Hepatocyte (in vitro differentiated cells): ENCODE measurements around the gene GPR39. TPM values are rescaled to one million over a fixed set of nuclear protein-coding genes. Genes with fewer than 3 reads are reported as not detected.
A peak's percentile ranks its signal among the peaks of the same experiment; 100 is the strongest.

Experiments used
- DNase-seq: peaks from one replicate; pipeline ENCODE4 v3.0.0-alpha.2; 2016; ENCODE audit warnings: low spot score
- H2AFZ ChIP-seq: fragments of 200-600 bp; sonication (generic); 2 replicates; pipeline ENCODE4 v1.6.0; 2016; ENCODE audit warnings: antibody characterized with exemption, mild to moderate bottlenecking
- H3K27ac ChIP-seq: fragments of 200-600 bp; sonication (generic); 2 replicates; pipeline ENCODE4 v1.5.1; 2016; ENCODE audit warnings: mild to moderate bottlenecking
- H3K27me3 ChIP-seq: fragments of 200-600 bp; sonication (generic); 2 replicates; pipeline ENCODE4 v1.6.1; 2016
- H3K36me3 ChIP-seq: fragments of 200-600 bp; sonication (generic); replicated peaks from 2 replicates; pipeline ENCODE4 v1.5.1; 2016; ENCODE audit warnings: low read depth; ENCODE audit not compliant: insufficient read depth
- H3K4me1 ChIP-seq: fragments of 200-600 bp; sonication (generic); 2 replicates; pipeline ENCODE4 v1.5.1; 2016; ENCODE audit warnings: mild to moderate bottlenecking, moderate library complexity; ENCODE audit not compliant: insufficient read depth
- H3K4me2 ChIP-seq: fragments of 200-600 bp; sonication (generic); 2 replicates; pipeline ENCODE4 v1.6.0; 2016
- H3K4me3 ChIP-seq: fragments of 200-600 bp; sonication (generic); 2 replicates; pipeline ENCODE4 v1.5.1; 2016; ENCODE audit warnings: mild to moderate bottlenecking
- H3K79me2 ChIP-seq: fragments of 200-600 bp; sonication (generic); 2 replicates; pipeline ENCODE4 v1.6.0; 2017; ENCODE audit warnings: mild to moderate bottlenecking
- H3K9me2 ChIP-seq: fragments of 200-600 bp; sonication (generic); replicated peaks from 2 replicates; pipeline ENCODE4 v1.6.0; 2017; ENCODE audit warnings: mild to moderate bottlenecking; ENCODE audit not compliant: insufficient read depth
- H3K9me3 ChIP-seq: fragments of 200-600 bp; sonication (generic); 2 replicates; pipeline ENCODE4 v1.5.1; 2016; ENCODE audit warnings: low read depth, mild to moderate bottlenecking
- H4K20me1 ChIP-seq: fragments of 200-600 bp; sonication (generic); 2 replicates; pipeline ENCODE4 v1.6.0; 2016; ENCODE audit warnings: mild to moderate bottlenecking; ENCODE audit not compliant: insufficient read depth, poor library complexity, severe bottlenecking
- EZH2 ChIP-seq: fragments of 200-600 bp; sonication (generic); IDR thresholded peaks from 2 replicates; pipeline ENCODE4 v1.6.1; 2016; ENCODE audit warnings: antibody characterized with exemption, mild to moderate bottlenecking, borderline replicate concordance
- EZH2phosphoT487 ChIP-seq: fragments of 200-600 bp; sonication (generic); IDR thresholded peaks from one replicate; pipeline ENCODE4 v1.6.1; 2018; ENCODE audit warnings: antibody characterized with exemption, mild to moderate bottlenecking, low read depth, moderate library complexity; ENCODE audit not compliant: unreplicated experiment, severe bottlenecking
- WGBS: methylation state at CpG from one replicate; pipeline ENCODE4 v1.1.6; 2016; ENCODE audit warnings: low lambda C conversion rate; ENCODE audit errors: missing lambda C conversion rate; 5-methylcytosine and 5-hydroxymethylcytosine counted together
- polyA plus RNA-seq: library from polyadenylated mRNA; unstranded; fragments of >200 nt; fragmentation: Nextera tagmentation; extraction: Ambion mirVana; gene quantifications from 2 replicates; pipeline ENCODE4 v1.2.1, GENCODE V29; 2016
- total RNA-seq: library from RNA; depleted of rRNA; stranded (reverse); fragments of >200 nt; gene quantifications from 2 replicates; pipeline ENCODE4 v1.2.3, GENCODE V29; 2014
- TF ChIP-seq, protein P1 (sequence below): fragments of 200-600 bp; sonication (generic); IDR thresholded peaks from 2 replicates; pipeline ENCODE4 v1.5.1; 2016; ENCODE audit warnings: antibody characterized with exemption, mild to moderate bottlenecking; ENCODE audit not compliant: poor library complexity

The GPR39 gene
- total and polyA plus RNA-seq, 2 experiments from 2014 or later = 11.1 to 14.5 TPM

DNA sequence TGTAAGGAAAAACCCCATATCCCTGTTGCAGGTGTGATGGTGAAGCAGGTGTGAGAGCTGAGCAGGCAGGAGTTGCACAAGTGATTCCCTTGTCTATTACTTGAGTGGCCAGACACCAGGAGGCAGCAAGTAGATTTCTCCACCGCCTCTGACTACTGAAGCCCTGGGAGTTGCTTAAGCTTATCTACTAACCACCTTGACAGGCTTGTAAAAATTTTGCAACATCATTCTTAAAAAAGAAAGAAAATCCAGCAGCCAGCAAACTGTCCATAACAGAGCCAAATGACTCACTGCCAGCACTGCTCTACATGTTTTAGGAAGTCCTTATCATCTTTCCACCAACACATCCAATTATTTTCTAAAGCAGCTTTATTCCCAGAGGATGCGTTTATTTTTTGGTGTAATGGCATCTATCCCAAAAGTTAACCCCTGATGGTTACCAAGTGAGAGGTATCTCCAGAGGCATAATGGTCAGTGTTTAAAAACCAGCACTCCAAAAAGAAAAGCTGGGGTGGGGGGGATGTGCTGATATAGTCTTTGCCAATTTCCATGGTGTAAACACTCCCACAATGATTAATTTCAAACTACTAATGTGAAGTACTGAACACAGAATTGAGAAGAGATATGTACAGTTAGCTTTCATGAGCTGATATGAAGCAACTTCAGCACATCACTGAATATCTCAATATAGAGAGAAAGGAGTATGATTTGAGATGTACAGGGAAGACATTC, 16.3 kb upstream of the GPR39 start:
- H2AFZ ChIP-seq = no peak overlapping the region
- peak; percentile 80 for DNase-seq
- no peaks in the 10 kb centered on the region for H3K9me2 ChIP-seq
- H3K36me3 ChIP-seq = no peaks in the 10 kb centered on the region
- no peaks in the 10 kb centered on the region for H3K79me2 ChIP-seq
- H3K27me3 ChIP-seq = no peaks in the 10 kb centered on the region
- H3K4me2 ChIP-seq = no peak overlapping the region
- WGBS = 19% methylated on average over 2 of the region's 2 CpGs
- H3K9me3 ChIP-seq = no peaks in the 10 kb centered on the region
- no peaks in the 10 kb centered on the region for H4K20me1 ChIP-seq
- H3K4me3 ChIP-seq = no peak overlapping the region
- H3K27ac ChIP-seq = no peak overlapping the region
- TF ChIP-seq, protein P1, sequence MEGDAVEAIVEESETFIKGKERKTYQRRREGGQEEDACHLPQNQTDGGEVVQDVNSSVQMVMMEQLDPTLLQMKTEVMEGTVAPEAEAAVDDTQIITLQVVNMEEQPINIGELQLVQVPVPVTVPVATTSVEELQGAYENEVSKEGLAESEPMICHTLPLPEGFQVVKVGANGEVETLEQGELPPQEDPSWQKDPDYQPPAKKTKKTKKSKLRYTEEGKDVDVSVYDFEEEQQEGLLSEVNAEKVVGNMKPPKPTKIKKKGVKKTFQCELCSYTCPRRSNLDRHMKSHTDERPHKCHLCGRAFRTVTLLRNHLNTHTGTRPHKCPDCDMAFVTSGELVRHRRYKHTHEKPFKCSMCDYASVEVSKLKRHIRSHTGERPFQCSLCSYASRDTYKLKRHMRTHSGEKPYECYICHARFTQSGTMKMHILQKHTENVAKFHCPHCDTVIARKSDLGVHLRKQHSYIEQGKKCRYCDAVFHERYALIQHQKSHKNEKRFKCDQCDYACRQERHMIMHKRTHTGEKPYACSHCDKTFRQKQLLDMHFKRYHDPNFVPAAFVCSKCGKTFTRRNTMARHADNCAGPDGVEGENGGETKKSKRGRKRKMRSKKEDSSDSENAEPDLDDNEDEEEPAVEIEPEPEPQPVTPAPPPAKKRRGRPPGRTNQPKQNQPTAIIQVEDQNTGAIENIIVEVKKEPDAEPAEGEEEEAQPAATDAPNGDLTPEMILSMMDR = peak; percentile 15
- TF ChIP-seq EZH2phosphoT487 = no peak
- H3K4me1 ChIP-seq = no peaks in the 10 kb centered on the region

GRCh38 chr2:132400901-132401240, 15.7 kb upstream of the GPR39 start:
- Histone ChIP-seq H4K20me1 (no peaks in the 10 kb centered on the region), H3K36me3 (no peaks in the 10 kb centered on the region), H3K4me3 (no peak overlapping the region), H3K9me2 (no peaks in the 10 kb centered on the region), H2AFZ (no peak overlapping the region), H3K79me2 (no peaks in the 10 kb centered on the region), H3K9me3 (no peaks in the 10 kb centered on the region), H3K4me2 (no peak overlapping the region), H3K27ac (no peak overlapping the region), H3K4me1 (no peaks in the 10 kb centered on the region), H3K27me3 (no peaks in the 10 kb centered on the region)
- DNase-seq = no peak
- TF ChIP-seq EZH2 (no peak), EZH2phosphoT487 (no peak)
- TF ChIP-seq, protein P1 = no peak
- WGBS = 78% methylated on average over 2 of the region's 2 CpGs

DNA sequence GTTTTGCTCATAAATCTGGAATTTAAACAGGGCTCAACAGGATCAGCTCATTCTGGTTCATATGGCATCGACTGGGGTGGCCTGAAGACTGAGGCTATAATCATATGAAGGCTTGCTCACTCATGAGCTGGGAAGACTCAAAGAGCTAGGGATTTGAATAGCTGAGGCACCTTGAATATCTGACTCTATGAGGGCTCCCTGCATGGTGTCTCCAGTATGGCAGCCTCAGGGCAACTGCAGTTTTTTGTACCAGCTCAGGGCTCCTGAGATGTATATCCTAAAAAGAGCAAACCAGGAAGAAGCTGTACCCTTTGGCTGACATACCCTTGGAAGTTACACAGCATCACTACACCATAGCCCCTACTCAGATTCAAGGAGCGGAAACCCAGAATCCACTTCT, 15.3 kb upstream of the GPR39 start:
- Histone ChIP-seq H3K9me3 (no peaks in the 10 kb centered on the region), H3K4me1 (no peaks in the 10 kb centered on the region), H2AFZ (no peak overlapping the region), H3K4me2 (no peak overlapping the region), H3K36me3 (no peaks in the 10 kb centered on the region), H3K27ac (no peak overlapping the region), H3K9me2 (no peaks in the 10 kb centered on the region), H3K79me2 (no peaks in the 10 kb centered on the region), H3K4me3 (no peak overlapping the region), H3K27me3 (no peaks in the 10 kb centered on the region), H4K20me1 (no peaks in the 10 kb centered on the region)
- no peak for TF ChIP-seq EZH2phosphoT487
- TF ChIP-seq, protein P1 = no peak
- no peak for TF ChIP-seq EZH2
- no peak for DNase-seq
- WGBS = 94% methylated on average over 2 of the region's 2 CpGs

- Histone ChIP-seq H3K36me3 (no peaks in the 10 kb centered on the region), H3K9me2 (no peaks in the 10 kb centered on the region), H3K27ac (no peak overlapping the region), H3K9me3 (no peaks in the 10 kb centered on the region), H2AFZ (no peak overlapping the region), H3K79me2 (no peaks in the 10 kb centered on the region), H4K20me1 (no peaks in the 10 kb centered on the region), H3K4me3 (no peak overlapping the region), H3K27me3 (no peaks in the 10 kb centered on the region), H3K4me1 (peaks cover 1% of the 10 kb centered on the region), H3K4me2 (no peak overlapping the region)
- no peak for DNase-seq
- 61% methylated on average over 4 of the region's 4 CpGs for WGBS
- TF ChIP-seq EZH2phosphoT487 (no peak), EZH2 (no peak)
- TF ChIP-seq, protein P1 = no peak
Observed at GRCh38 chr2:132403146-132403545, 13.5 kb upstream of the GPR39 start.
